ENCODE results near the gene DESI1. TPM values are rescaled to one million over a fixed set of nuclear protein-coding genes. Genes with fewer than 3 reads are reported as not detected.

The DESI1 gene
- total RNA-seq, 1 donor from 2014 or later, result 34.5 TPM

DNA sequence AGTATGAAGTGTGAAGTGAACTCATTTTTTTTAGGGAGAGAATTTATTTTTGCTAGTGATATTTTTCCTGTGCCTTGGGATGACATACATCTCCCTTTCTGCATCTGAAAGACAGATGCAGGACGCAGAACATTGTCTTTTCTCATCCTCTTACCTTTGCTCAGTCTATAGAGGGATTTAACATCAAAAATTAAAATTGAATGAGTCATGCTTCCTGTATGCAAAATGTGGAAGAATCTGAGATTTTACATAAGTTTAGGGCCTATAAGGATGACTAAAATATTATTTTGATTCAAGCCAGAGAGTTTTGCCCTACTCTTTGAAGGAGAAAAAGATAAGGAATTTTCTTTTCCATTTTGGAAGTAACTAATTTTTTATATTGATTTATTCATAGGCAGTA, 27.6 kb upstream of the DESI1 start:
- Mint-ChIP-seq H3K27me3 (ENCODE audit: unreplicated experiment) (no peaks in the 10 kb centered on the region), H3K4me1 (ENCODE audit: low read depth, unreplicated experiment) (no peaks in the 10 kb centered on the region), H3K36me3 (ENCODE audit: unreplicated experiment) (no peaks in the 10 kb centered on the region), H3K27ac (ENCODE audit: unreplicated experiment) (no peak overlapping the region), H3K9me3 (ENCODE audit: unreplicated experiment) (no peaks in the 10 kb centered on the region), H3K4me3 (ENCODE audit: unreplicated experiment) (no peak overlapping the region)
- no peak for DNase-seq
- TF ChIP-seq, protein P1, sequence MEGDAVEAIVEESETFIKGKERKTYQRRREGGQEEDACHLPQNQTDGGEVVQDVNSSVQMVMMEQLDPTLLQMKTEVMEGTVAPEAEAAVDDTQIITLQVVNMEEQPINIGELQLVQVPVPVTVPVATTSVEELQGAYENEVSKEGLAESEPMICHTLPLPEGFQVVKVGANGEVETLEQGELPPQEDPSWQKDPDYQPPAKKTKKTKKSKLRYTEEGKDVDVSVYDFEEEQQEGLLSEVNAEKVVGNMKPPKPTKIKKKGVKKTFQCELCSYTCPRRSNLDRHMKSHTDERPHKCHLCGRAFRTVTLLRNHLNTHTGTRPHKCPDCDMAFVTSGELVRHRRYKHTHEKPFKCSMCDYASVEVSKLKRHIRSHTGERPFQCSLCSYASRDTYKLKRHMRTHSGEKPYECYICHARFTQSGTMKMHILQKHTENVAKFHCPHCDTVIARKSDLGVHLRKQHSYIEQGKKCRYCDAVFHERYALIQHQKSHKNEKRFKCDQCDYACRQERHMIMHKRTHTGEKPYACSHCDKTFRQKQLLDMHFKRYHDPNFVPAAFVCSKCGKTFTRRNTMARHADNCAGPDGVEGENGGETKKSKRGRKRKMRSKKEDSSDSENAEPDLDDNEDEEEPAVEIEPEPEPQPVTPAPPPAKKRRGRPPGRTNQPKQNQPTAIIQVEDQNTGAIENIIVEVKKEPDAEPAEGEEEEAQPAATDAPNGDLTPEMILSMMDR (IDR thresholded peaks at IDR 0.05; ENCODE audit: partially characterized antibody, unreplicated experiment), result no peak

DNA sequence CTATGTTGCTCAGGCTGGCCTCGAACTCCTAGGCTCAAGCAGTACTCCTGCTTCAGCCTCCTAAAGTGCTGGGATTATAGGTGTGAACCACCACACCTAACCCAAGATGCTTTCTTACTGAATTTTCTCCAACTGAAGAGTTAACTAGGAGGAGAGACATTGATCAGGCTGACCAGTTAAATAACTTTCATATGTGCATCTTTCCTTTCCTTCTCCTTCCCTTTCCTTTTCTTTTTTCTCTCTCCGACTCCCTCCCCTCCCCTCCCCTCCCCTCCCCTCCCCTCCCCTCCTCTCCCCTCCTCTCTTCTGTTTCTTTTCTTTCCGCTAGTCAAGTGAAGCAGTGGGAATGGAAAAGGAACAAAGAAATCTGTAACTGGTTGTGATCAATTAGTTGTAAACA, 26.9 kb upstream of the DESI1 start:
- no peak for DNase-seq
- Mint-ChIP-seq H3K4me1 (ENCODE audit: low read depth, unreplicated experiment) (no peaks in the 10 kb centered on the region), H3K27ac (ENCODE audit: unreplicated experiment) (no peak overlapping the region), H3K4me3 (ENCODE audit: unreplicated experiment) (no peak overlapping the region), H3K9me3 (ENCODE audit: unreplicated experiment) (no peaks in the 10 kb centered on the region), H3K27me3 (ENCODE audit: unreplicated experiment) (no peaks in the 10 kb centered on the region), H3K36me3 (ENCODE audit: unreplicated experiment) (no peaks in the 10 kb centered on the region)
- TF ChIP-seq, protein P1 (IDR thresholded peaks at IDR 0.05; ENCODE audit: partially characterized antibody, unreplicated experiment), result no peak

DNA sequence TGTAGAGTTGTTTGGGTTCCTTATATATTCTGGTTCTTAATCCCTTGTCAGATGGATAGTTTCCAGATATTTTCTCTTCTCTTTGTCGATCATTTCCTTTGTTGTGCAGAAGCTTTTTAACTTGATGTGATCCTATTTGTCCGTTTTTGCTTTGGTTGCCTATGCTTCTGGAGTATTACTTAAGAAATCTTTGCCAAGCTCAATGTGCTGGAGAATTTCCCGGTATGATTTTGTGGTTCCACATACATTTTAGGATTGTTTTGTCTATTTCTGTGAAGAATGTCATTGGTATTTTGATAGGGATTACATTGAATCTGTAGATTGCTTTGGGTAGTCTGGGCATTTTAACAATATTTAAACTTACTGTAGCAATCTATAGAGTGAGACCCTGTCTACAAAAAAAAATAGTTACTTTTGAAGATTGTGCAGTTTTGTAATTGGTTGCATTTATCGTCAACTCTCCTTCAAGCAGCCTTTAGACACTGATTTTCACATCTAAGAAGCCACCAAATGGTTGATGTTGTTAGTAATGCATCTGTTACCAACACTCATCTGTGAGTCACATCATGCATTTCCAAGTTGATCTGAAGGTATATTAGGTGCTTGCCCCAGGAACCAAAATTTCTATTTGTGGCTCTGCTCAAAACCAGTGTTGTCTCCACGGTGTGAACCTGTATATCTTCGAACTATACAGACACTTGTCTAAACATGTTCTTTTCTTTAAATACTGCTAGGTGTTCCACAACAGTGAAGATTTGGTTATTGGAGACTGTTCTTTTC, 21.7 kb upstream of the DESI1 start:
- H3K36me3 Mint-ChIP-seq (ENCODE audit: unreplicated experiment), result no peaks in the 10 kb centered on the region
- no peak overlapping the region for H3K4me3 Mint-ChIP-seq (ENCODE audit: unreplicated experiment)
- H3K4me1 Mint-ChIP-seq (ENCODE audit: low read depth, unreplicated experiment), result no peaks in the 10 kb centered on the region
- H3K9me3 Mint-ChIP-seq (ENCODE audit: unreplicated experiment), result peaks cover 2% of the 10 kb centered on the region
- H3K27ac Mint-ChIP-seq (ENCODE audit: unreplicated experiment), result no peak overlapping the region
- TF ChIP-seq, protein P1 (IDR thresholded peaks at IDR 0.05; ENCODE audit: partially characterized antibody, unreplicated experiment), result no peak
- H3K27me3 Mint-ChIP-seq (ENCODE audit: unreplicated experiment), result no peaks in the 10 kb centered on the region
- DNase-seq, result no peak

DNA sequence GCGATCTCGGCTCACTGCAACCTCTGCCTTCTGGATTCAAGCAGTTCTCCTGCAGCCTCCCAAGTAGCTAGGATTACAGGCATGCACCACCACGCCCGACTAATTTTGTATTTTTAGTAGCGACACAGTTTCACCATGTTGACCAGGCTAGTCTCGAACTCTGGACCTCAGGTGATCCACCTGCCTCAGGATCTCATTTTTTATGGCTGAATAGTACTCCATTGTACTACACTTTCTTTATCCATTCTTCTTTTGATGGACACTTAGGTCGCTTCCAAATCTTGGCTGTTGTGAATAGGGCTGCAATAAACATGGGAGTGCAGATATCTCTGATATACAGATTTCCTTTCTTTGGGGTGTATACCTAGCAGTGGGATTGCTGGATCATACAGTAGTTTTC, 21.0 kb upstream of the DESI1 start:
- H3K4me3 Mint-ChIP-seq (ENCODE audit: unreplicated experiment), result no peak overlapping the region
- H3K36me3 Mint-ChIP-seq (ENCODE audit: unreplicated experiment), result no peaks in the 10 kb centered on the region
- no peak for DNase-seq
- no peaks in the 10 kb centered on the region for H3K4me1 Mint-ChIP-seq (ENCODE audit: low read depth, unreplicated experiment)
- H3K9me3 Mint-ChIP-seq (ENCODE audit: unreplicated experiment), result peaks cover 2% of the 10 kb centered on the region
- H3K27me3 Mint-ChIP-seq (ENCODE audit: unreplicated experiment), result no peaks in the 10 kb centered on the region
- no peak overlapping the region for H3K27ac Mint-ChIP-seq (ENCODE audit: unreplicated experiment)
- TF ChIP-seq, protein P1 (IDR thresholded peaks at IDR 0.05; ENCODE audit: partially characterized antibody, unreplicated experiment), result no peak

DNA sequence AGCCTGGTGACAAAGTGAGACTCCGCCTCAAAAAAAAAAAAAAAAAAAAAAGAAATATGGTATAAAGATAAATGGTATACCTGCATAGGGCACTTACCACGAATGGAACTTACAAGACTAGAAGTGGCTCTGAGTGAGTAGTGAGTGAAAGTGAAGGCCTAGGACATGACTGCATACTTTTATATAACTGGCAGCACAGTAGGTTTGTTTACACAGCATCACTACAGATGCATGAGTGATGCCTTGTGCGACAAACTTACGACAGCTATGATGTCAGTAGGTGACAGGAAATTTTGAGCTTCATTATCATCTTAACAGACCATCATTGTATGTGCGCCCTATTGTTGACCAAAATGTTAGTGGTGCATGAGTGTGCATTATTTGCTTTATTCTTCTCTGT, 17.9 kb upstream of the DESI1 start:
- Mint-ChIP-seq H3K9me3 (ENCODE audit: unreplicated experiment) (peaks cover 2% of the 10 kb centered on the region), H3K4me3 (ENCODE audit: unreplicated experiment) (no peak overlapping the region), H3K27me3 (ENCODE audit: unreplicated experiment) (no peaks in the 10 kb centered on the region), H3K36me3 (ENCODE audit: unreplicated experiment) (no peaks in the 10 kb centered on the region), H3K4me1 (ENCODE audit: low read depth, unreplicated experiment) (no peaks in the 10 kb centered on the region), H3K27ac (ENCODE audit: unreplicated experiment) (peak overlapping the region; percentile 33)
- TF ChIP-seq, protein P1 (IDR thresholded peaks at IDR 0.05; ENCODE audit: partially characterized antibody, unreplicated experiment), result no peak
- DNase-seq, result no peak
